ENCODE measurements around the gene GNAI3.

The GNAI3 gene

GRCh38 chr1:109532365-109533136, 15.9 kb upstream of the GNAI3 start:
- Mint-ChIP-seq H3K27me3 (no peaks in the 10 kb centered on the region), H3K36me3 (ENCODE audit: low read depth) (no peaks in the 10 kb centered on the region), H3K9me3 (no peaks in the 10 kb centered on the region), H3K27ac (peak overlapping the region; percentile 85), H3K4me3 (peak overlapping the region; percentile 60), H3K4me1 (ENCODE audit: low read depth) (peaks cover 17% of the 10 kb centered on the region)

DNA sequence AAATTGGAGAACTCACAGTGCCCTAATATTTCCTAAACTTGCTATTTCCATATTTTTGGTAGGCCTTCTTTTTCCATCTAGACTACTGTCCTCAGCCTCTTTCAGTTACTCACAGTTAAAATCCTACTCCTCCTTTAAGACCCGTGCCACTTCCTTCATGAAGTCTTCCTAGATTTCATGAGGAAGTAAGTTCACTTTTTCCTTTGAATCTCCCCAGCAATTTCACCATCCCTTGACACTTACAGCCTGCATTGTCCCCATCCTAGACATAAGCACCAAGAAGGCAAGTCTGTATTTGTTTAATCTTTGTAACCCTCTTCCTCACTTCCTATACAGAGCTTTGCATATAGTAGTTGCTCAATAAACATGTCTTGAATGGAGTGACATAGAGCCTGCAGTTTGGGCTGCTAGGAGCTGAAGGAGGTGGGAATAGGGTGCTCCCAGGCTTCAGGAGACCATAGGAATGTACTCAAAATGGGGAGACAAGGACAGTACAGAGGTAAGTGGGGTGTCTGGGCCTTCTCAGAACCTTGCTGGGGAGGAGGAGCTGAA, 14.0 kb upstream of the GNAI3 start:
- H3K27me3 Mint-ChIP-seq, result no peaks in the 10 kb centered on the region
- H3K36me3 Mint-ChIP-seq (ENCODE audit: low read depth), result no peaks in the 10 kb centered on the region
- H3K4me1 Mint-ChIP-seq (ENCODE audit: low read depth), result peaks cover 17% of the 10 kb centered on the region
- no peak overlapping the region for H3K4me3 Mint-ChIP-seq
- H3K9me3 Mint-ChIP-seq, result no peaks in the 10 kb centered on the region
- H3K27ac Mint-ChIP-seq, result no peak overlapping the region

DNA sequence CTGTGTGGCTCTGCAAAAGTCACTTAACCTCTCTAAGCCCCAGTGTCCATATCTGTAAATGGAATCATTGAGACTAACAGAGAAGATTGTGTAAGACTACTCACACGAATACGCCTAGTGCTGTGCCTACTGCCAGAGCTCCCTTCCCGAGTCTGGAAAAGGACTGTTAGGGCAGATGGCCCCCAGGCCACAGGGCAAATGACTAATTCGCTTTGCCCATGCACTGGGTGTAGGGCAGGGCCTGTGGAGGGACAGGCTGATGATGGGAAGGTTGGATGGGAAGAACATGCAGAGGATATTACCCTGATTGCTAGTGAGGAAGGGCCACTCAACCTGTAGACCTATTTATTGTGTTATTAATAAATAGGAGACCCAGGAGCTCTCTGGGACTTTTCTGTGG, 12.9 kb upstream of the GNAI3 start:
- Mint-ChIP-seq H3K4me1 (ENCODE audit: low read depth) (peaks cover 17% of the 10 kb centered on the region), H3K4me3 (no peak overlapping the region), H3K9me3 (no peaks in the 10 kb centered on the region), H3K36me3 (ENCODE audit: low read depth) (no peaks in the 10 kb centered on the region), H3K27me3 (no peaks in the 10 kb centered on the region), H3K27ac (no peak overlapping the region)

DNA sequence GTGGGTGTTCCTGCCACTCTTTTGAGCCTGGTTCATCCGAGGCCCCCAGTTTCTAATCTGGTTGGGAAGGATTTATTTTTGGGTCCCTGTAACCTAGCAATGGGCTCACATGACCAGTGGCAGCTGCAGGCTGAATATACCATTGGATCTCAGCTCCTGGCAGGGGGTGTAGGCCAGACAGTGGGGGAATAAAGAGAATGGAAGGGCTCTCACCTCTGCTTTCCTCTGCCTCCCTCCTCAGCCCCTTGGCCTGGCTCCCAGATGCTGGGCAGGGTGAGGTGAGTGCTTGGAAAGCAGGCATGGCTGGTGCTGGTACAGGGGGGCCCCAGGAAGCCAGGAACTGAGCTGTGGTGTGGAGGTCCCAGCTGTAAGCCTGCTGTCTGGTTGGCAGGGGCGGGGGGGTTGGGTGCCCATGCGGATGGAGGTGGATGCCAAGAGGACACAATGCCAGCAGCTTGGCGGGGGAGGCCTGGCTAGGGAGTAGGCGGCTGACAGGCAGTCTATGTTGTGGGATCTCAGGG, 12.4 kb upstream of the GNAI3 start:
- H3K9me3 Mint-ChIP-seq, result no peaks in the 10 kb centered on the region
- H3K4me1 Mint-ChIP-seq (ENCODE audit: low read depth), result peaks cover 14% of the 10 kb centered on the region
- H3K4me3 Mint-ChIP-seq, result no peak overlapping the region
- H3K36me3 Mint-ChIP-seq (ENCODE audit: low read depth), result no peaks in the 10 kb centered on the region
- H3K27me3 Mint-ChIP-seq, result no peaks in the 10 kb centered on the region
- no peak overlapping the region for H3K27ac Mint-ChIP-seq

GRCh38 chr1:109537450-109538178, 10.8 kb upstream of the GNAI3 start:
- no peak overlapping the region for H3K4me3 Mint-ChIP-seq

DNA sequence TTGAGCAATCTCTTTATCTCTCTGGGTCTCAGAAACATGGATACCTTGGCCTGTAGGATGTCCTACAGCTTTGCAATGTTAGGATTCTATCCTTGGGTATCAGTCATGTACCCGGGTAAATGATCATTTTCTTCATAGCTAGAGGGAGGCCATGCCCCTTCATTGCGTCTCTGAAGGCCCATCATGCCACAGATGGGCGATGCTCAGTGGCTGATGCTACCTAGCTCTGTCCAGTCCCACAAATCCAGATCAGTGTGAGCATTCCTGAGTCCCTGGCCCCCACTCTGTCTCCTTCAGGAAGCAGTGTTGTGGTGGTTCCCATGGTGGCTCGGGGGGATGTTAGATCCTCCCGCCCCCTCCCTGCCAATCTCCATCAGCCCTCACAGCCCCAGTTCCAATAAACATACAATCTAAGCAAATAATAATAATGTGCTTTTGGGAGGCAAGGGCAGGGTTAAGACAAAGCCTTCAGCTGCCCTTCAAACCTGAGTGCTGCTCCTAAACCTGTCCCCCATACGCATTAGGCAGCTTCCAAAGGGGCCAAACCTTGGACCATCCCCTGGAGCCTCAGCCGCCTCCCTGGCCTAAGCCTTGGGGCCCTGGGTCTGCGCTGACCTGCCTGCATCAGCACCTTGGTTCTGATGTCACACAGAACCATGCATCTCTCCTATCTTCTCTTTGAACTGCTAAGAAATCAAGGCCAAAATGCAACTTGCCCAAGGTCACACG, 9.4 kb upstream of the GNAI3 start:
- Mint-ChIP-seq H3K4me3 (no peak overlapping the region), H3K27me3 (no peaks in the 10 kb centered on the region), H3K27ac (no peak overlapping the region), H3K9me3 (no peaks in the 10 kb centered on the region), H3K36me3 (ENCODE audit: low read depth) (no peaks in the 10 kb centered on the region), H3K4me1 (ENCODE audit: low read depth) (no peaks in the 10 kb centered on the region)

More at GRCh38 chr1:109537450-109538178, 10.8 kb upstream of the GNAI3 start:
- Mint-ChIP-seq H3K4me1 (ENCODE audit: low read depth) (peaks cover 2% of the 10 kb centered on the region), H3K27me3 (no peaks in the 10 kb centered on the region), H3K27ac (no peak overlapping the region), H3K36me3 (ENCODE audit: low read depth) (no peaks in the 10 kb centered on the region), H3K9me3 (no peaks in the 10 kb centered on the region)

DNA sequence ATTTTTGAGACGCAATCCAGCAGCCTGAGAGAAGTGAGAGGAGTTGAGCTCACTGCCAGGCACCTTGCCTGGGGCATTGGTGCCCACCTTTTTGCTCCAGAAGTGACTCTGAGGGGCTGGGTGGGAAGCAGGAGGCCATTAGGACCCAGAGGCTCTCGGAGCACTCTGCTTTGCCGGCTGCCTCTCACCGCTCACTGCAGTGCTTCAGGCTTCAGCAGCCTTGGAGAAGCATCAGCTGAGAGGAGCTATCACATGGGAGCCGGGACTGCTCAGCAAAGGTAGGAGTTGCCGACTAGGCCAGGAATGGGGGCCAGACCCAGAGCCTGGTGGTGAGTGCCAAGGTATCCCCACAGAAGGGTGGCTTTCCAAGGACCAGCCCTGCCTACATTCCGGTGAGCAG, 8.7 kb upstream of the GNAI3 start, which contains the start of gene GPR61:
GPR61 (plus strand) TSS at position 197 of the 400 bp plus-strand sequence. CDS start 3,151 bp downstream, outside the sequence.
- no peak within 1 kb of the TSS for H3K4me3 Mint-ChIP-seq
- no peaks in the 10 kb centered on the region for H3K36me3 Mint-ChIP-seq (ENCODE audit: low read depth)
- H3K27me3 Mint-ChIP-seq, result no peaks in the 10 kb centered on the region
- H3K27ac Mint-ChIP-seq, result no peak within 1 kb of the TSS
- H3K9me3 Mint-ChIP-seq, result no peaks in the 10 kb centered on the region
- no peaks in the 10 kb centered on the region for H3K4me1 Mint-ChIP-seq (ENCODE audit: low read depth)

DNA sequence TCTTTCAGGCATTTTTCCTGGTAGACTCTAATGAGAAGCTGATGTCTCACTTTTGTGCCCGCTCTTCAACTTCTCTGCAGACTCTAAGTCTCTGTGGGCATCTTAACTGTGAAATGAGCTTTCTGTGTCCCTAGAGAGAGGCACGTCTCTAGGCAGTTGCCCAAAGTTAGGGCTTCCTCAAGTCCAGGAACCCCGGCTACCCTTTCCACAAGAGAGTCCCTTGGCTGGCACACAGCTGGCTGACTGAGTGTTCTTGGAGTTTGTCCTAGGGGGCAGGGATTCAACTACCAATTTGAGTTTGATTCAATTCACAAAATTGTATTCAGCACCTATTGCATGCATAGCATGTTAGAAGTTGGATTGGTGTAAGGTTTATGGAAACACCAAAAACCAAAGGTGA, 7.3 kb upstream of the GNAI3 start:
- Mint-ChIP-seq H3K36me3 (ENCODE audit: low read depth) (no peaks in the 10 kb centered on the region), H3K4me1 (ENCODE audit: low read depth) (no peaks in the 10 kb centered on the region), H3K27me3 (no peaks in the 10 kb centered on the region), H3K9me3 (no peaks in the 10 kb centered on the region), H3K27ac (no peak overlapping the region), H3K4me3 (no peak overlapping the region)

DNA sequence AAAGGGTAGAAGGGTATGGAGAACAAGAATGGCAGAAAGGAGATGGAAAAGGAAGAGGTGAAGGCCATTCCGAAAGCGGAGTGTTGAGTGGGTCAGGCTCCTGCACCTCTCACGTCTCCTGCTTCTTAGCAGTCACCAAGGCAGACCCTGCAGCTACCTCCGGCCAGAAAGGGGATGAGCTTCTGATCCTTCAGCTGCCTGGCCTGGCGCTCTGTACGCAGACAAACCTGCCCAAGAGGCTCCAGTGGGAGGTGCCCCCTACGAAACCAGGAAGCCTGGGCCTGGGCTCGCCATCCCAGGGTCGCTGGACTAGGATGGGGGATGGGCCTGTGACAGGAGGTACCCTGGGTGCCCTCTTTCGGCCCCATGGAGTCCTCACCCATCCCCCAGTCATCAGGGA, 5.8 kb upstream of the GNAI3 start:
- H3K4me3 Mint-ChIP-seq, result no peak overlapping the region
- H3K27ac Mint-ChIP-seq, result no peak overlapping the region
- H3K4me1 Mint-ChIP-seq (ENCODE audit: low read depth), result peaks cover 15% of the 10 kb centered on the region
- H3K9me3 Mint-ChIP-seq, result no peaks in the 10 kb centered on the region
- H3K36me3 Mint-ChIP-seq (ENCODE audit: low read depth), result no peaks in the 10 kb centered on the region
- no peaks in the 10 kb centered on the region for H3K27me3 Mint-ChIP-seq

- Mint-ChIP-seq H3K36me3 (ENCODE audit: low read depth) (no peaks in the 10 kb centered on the region), H3K9me3 (no peaks in the 10 kb centered on the region), H3K27me3 (no peaks in the 10 kb centered on the region), H3K4me3 (no peak overlapping the region), H3K27ac (no peak overlapping the region), H3K4me1 (ENCODE audit: low read depth) (peaks cover 17% of the 10 kb centered on the region)
Measured at GRCh38 chr1:109543283-109543987, 5.0 kb upstream of the GNAI3 start.

GRCh38 chr1:109543988-109544735, 4.3 kb upstream of the GNAI3 start:
- no peak overlapping the region for H3K27ac Mint-ChIP-seq
- peaks cover 21% of the 10 kb centered on the region for H3K4me1 Mint-ChIP-seq (ENCODE audit: low read depth)
- no peaks in the 10 kb centered on the region for H3K9me3 Mint-ChIP-seq
- no peak overlapping the region for H3K4me3 Mint-ChIP-seq
- no peaks in the 10 kb centered on the region for H3K36me3 Mint-ChIP-seq (ENCODE audit: low read depth)
- no peaks in the 10 kb centered on the region for H3K27me3 Mint-ChIP-seq

GRCh38 chr1:109546311-109547109, 1.9 kb upstream of the GNAI3 start:
- Mint-ChIP-seq H3K4me1 (ENCODE audit: low read depth) (peaks cover 43% of the 10 kb centered on the region), H3K9me3 (no peaks in the 10 kb centered on the region), H3K27ac (peak overlapping the region; percentile 93), H3K36me3 (ENCODE audit: low read depth) (peaks cover 7% of the 10 kb centered on the region), H3K4me3 (peak overlapping the region; percentile 92), H3K27me3 (no peaks in the 10 kb centered on the region)
